Stimulated activated CD4-positive, alpha-beta T cell treated with anti-CD3 and anti-CD28 coated beads, Interleukin-15, amount 100 ng/mL, for 1 hour (primary cell): ENCODE results near the gene AKR1E2.

Experiments
- DNase-seq, 2 donors: peaks; one replicate each; pipeline ENCODE4 v3.0.0-alpha.2; 2020; ENCODE audit warnings: low read depth in 1 of 2, low spot score in 1 of 2

Gene AKR1E2

DNA sequence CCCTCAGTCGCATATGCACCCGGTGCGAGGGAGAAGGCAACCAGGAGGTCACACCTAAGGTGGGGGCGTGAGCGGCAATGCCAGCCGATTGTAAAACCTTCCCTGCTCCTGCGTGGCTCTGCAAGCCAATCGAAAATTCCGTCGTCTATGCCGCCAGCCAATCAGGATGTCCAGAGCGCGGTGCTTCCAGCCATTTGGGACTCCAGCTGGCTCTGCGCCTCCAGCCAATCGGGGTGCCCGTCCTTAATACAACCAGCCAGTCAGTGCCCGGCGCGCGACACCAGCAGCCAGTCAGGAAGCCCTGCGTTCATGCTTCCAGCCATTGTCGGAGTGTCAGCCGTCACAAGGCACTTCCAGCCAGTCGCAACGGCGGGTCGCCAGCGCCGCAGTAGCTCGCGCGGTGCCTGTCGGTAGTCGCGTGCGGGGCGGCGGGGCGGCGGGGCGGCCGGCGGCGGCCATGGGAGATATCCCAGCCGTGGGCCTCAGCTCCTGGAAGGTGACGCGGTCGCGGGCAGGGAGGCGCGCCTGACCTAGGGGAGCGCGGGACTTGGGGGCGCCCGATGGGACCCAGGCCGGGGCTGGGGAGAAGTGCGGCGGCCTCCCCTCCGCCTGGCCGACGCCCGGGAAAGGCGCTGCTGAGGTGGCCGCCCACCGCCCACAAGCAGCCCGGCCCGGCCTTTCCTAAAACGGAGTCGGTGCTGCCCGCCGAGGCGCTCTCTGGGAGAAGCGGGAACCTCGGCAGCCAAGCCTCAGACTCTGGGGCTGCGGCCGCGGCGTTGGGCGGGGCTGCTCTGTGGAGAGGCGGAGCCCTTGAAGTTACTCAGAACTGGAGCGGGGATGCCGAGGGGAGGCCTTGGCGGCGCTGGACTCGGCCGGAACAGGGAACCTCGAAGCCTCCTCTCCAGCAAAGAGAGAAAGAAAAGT is at the start of gene AKR1E2:
Gene AKR1E2 (plus strand): TSS at position 340 of the 924 bp plus-strand sequence. CDS start 118 bp downstream, at position 458.
- DNase-seq, result peak; percentile 44 to 73

DNA sequence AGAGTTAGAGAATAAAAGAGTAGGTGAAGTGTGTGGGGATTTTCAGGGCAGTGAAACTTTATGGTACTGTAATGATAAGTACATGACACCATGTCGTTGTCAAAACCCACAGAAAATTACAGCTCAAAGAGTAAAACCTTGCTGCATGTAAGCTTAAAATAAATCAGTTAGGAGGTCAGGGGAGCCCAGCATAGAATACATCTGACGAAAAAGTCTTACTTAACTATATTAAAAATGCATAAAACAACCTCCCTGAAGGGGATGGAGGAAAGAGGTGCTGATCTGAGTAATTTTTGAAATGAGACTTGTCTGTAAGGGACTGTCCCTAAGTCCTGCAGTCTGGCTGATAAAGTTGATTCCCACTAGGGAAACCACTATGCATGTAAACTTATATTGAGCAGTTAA is 49.8 kb upstream of the AKR1E2 start:
- DNase-seq, result no peak

DNA sequence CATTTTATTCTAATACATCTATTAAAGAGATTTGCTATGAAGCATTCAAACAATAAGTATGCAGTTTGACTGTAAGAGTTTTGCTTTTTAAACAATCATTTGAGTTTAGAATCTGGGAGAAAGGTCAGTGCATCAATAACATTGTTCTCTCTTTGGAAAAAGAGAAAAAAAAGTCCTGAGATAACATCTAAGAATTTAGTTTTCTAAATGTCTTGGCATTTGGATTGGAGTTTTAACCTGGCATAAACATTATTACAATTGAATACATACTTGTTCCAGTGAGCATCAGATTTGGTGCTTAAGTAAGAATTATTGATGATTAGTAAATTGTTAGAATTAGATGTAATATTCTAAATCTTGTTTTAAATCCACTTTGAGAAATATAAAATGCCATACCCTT is 47.2 kb upstream of the AKR1E2 start:
- DNase-seq, result no peak

DNA sequence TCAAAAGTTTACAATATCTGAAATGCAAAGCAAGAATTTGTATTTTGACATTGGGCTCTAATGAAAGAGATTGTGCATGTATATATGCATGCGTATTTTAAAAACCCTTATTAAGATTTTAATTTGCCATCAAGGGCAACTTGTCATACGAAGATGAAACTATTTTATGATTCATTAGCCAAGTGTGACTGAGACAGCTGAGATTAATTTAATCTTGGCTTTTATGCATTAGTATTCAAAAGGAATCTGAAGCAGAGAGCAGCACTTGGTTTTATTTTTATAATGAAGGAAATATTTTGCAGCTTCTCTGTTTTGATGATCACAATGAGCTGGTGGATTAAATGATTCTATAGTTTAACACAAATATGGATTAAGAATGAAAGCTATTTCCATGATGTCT is 45.9 kb upstream of the AKR1E2 start:
- no peak for DNase-seq

DNA sequence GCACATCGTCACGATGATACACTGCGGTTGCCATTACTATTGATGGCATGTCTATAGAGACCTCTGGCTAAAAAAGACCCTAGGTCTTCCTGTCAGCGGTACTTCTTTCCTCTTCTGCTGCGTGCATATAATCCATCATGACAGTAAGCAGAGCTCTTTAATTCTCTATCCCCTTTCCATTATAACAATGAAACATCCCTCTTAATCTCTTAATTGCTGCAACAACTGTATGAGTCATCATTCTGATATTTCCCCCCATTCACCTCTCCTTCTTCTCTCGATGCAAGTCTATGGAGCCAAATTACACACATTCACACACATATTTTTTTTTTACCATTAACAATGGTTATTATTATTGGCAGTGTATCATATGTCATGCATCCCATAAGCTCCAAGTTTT is 45.2 kb upstream of the AKR1E2 start:
- DNase-seq, result no peak

DNA sequence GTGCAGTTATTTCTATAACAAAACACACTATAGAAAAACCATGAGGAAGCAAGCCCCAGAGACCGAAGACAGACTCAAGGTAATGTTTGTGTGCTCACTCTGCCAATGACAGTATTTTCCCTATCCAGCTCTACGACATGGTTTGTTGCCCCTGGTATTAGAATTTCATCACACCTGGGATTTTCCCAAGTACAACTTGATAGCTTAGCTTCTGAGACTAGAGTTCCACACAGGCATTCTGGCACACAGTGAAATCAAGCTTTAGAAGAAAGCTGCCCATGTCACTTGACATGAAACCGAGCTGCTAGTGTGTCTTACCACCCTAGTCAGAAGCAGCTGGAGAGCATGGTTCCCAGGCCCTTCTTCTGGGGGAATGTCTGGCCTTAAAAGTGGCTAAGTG is 44.1 kb upstream of the AKR1E2 start:
- DNase-seq, result no peak

DNA sequence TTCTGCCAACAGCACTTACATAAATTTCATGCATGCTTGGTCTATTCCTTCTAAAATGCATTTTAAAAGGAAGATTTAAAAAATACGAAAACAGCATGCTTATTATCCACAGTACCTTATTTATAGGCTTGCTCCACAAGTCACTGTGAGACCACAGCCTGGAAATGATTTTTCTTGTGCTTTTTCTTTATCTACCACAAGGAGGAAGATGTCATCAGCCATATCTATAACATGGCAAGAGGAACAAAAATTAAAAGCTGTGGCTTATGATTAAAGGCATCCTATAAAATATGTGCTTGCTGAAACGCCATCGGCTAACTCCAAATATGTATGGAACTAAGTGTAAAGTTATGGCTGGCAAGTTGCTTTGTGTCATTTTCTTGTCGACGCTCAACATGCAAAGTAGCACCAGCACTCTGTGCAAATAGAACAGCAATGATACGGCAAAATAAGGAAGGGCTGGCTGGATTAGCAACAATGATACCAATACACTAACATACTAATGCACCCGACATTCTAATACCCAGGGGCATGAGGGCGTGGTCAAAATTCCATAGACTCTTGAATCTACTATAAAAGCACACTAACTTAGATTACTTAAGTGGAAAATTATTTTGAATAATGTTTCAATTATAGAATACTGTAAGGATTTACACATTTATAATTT is 41.2 kb upstream of the AKR1E2 start:
- DNase-seq, result no peak

DNA sequence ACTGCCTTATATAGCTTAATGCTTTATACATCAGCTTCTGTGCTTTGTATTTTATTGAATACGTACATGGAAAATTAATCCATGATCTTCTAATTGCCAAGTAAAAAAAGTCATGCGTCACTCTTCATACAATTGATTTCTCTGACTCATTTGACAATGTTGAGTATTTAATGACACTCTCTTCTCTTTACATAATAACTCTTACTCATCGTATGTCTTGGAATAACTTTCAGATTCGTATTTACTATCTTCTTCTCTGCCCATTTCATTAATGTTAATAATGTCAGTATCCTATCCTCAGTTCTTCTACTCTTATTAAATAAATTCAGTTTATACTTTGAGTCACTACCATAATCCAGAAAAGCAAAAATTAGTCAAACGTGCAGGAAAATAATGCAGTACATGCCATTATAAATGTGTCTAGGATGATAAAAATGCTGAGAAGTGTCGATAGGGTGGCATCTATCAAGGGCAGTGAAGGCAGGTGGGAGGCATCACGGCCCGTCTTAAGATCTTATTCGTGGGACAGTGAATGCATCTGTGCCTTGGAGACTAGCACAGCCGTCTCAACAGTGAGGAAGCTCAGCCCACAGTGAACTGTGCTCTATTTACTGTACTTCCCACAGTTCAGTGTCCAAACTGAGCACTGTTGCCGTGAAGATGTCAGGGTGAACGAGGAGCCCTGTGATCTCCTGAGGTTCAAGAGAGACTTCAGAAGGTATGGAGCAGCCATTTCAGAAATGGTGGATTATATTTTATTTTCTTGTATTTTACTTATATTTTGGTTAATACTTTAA is 39.8 kb upstream of the AKR1E2 start:
- DNase-seq, result no peak

DNA sequence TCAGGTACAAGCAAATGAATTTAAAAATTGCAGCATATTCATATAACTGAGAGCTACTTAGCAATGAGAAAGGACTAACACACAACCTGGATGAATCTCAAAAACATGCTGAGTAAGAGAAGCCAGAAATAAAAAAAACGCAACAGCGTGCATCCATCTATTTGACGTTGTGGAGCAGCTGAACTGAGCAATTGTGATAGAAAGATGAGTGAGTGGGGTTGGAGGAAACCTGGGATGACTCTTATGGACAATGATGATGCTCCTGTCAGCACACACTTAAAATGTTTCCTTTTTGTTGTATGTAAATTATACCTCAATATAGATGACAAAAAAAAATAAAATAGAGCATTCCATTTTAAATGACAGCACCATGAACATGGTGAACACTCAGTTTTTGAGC is 36.0 kb upstream of the AKR1E2 start:
- no peak for DNase-seq

DNA sequence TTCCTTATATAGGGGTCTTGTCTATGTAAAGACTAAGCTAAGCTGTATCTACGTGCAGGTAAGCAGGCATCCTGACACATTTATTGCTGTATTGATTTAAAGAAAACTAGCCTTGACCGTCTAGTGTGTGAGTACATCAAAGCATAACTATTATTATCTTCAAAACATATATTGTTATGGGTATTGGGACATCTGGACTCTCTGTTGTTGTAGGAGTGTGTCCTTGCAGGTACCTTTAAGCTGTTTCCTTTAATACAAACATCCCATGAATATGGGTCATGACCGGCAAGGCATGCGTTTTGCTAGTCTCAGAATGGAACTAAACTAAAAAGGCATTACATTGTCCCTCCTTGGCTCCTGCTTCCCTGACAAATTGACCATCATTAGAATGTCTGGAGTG is 35.1 kb upstream of the AKR1E2 start:
- no peak for DNase-seq

DNA sequence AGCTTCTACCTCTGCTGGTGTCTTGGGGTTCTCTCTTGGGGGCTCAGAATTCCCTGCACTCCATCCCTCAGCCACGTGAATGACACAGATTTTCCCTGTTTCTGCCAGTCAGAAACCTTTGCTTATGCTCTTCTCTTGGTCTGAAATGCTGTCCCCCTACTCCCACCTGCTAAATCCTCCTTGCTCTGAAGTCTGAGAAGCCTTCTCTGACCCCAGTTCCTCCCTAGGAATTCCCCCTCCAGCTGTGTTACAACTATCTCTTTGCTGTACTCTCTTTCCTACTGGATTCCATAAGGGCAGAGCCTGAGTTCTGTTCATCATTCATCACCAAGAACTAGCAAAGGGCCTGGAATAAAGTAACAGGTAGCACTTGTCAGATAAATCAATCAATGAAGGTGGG is 33.6 kb upstream of the AKR1E2 start:
- no peak for DNase-seq

DNA sequence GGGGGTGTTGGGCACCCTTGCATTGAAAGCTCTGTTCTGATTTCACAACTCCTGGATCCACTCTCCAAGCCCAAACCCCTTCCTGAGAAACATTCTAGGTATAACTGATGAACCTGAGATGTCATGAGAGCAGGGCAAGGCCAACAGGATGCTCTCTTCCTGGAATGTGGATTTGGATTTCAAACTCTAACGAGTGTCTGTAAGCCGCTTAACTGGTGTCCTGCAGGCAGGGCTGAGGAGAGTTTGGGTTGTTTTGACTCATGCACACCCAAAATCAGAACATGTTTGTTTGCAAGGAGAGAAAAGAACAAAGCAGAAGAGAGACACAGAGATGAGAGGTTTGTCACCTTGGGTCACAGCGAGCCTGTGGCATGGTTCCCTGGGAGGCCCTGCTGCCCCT is 24.6 kb upstream of the AKR1E2 start:
- no peak for DNase-seq

DNA sequence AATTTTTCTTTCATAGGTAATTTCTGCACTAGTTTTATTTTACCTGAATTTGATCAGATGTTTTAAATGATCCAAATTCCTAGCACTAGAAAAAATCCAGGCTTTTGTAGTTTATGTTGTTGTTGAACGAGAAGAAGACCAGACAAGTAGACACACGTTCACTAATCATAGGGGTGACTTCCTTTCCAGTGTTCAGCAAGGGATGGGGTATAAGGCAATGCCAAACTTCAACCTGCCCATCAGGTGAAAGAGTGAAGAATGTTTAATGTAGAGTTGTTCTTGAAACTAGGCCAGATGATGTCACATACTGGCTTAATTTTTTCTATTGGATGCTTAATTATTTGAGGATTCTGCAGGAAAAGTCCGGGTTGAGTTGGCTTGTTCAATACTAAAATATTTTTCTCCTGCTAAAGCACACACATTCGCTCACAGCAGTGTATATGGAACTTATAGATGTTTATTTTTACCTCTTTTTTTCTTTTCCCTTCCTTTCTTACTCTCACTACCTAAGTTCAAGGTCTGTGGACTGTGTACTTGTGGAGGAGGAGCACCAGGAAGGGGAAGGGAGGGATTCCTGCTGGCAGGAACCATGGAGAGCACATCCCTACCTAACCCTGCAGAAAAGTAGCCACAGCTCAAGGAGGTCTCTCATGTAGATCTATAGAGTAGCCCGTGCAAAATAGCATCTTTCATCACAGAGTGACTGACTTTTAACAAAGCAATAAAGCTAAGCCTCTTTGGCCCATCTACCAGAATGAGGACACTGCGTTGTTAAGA is 23.1 kb upstream of the AKR1E2 start:
- no peak for DNase-seq

DNA sequence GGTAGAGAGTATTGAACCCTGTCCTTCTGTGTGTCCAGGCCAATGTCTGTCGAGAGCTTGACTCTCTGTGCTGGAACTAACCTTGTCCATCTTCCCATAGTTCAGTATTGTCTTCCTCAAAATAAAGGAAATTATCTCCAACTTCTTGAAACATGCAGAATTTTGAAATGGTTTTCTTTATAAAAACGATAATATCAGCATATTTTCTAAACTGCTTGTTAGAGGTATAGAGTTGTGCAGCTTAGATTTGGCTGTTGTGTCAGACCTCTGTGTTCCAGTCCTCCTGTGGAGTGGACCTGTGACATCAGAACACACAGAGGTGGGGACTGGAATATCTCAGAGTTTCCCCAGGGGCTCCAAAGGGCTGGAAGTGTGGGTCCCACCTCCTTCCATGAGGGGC is 22.2 kb upstream of the AKR1E2 start:
- no peak for DNase-seq

DNA sequence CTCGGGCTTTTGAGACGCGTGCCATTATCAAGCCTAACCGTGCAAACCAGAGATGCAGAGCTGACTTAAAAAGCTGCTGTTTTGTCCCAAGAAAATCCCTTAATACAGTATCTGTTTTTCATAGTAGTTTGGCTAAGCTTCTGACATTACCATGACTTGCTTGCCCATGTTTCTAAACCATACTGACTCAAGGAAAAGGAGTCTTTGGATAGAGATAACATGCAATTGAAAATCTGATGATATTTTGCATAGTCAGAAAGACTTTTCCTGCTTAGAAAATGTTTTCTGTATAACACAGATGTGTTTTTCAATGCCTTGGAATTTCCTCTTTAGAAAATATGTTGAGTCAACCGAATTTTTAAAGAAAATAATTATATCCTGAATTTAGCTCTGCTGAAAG is 21.5 kb upstream of the AKR1E2 start:
- no peak for DNase-seq

DNA sequence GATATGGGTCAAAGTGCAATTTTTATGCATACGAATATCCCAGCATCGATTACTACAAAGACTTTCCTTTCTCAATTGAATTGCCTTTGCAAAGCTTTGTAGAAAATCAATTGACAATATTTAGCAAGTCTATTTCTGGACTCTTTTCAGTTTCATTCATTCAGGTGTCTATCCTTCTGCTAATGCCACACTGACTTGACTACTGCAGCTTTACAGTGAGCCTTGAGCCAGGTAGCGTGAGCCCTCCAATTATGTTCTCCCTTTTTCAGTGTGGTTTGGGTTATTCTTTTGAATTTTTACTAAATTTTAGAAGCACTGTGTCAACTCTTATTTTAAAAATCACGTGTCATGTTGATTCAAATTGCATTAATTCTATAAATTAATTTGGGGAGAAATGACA is 19.5 kb upstream of the AKR1E2 start:
- DNase-seq, result no peak

DNA sequence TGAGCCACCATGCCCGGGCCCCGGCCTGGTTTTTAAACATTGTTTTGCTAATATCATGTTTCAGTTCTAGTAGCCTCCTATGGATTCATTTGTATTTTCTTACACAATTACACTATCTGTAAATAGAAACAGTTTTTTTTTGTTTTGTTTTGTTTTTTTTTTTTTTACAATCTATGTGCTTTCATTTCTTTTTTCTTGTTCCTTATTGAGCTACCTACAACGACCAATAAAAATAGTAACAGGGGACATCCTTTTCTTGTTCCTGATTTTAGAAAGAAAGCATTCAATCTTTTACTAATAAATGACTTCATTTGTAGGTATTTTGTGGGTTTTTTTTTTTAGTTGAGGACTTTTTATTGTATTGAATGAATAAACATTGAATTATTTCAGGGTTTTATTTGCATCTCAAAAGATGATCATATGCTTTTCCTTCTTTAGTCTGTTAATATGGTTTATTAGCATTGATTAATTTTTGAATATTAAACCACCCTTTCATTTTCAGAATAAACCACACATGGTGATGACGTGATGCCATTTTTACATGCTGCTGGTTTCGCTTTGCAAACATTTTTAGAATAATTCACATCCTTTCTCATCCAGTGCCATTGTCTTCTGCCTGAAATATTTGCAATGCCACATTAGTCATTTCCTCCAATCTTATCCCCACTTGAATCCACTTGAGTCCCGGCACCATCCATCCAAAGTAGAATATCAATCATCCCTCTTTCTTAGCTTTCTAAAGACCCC is 18.1 kb upstream of the AKR1E2 start:
- no peak for DNase-seq

DNA sequence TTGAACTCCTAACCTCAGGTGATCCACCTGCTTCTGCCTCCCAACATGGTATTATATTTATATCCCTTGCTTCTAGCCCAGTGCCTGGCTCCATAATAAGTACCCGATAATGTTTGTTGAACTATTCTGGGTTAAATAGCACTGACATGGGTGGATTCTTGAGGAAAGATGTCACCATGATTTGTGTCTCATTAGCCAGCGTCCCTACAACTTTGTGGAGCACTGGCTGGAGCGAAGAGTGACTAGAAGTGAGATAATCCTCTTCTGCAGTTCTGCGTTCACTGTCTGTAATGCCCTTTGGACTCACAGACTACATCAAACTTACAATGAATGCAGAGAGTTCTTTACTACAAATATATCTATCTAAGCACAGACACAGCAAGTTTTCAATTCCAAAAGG is 16.9 kb upstream of the AKR1E2 start:
- DNase-seq, result no peak

DNA sequence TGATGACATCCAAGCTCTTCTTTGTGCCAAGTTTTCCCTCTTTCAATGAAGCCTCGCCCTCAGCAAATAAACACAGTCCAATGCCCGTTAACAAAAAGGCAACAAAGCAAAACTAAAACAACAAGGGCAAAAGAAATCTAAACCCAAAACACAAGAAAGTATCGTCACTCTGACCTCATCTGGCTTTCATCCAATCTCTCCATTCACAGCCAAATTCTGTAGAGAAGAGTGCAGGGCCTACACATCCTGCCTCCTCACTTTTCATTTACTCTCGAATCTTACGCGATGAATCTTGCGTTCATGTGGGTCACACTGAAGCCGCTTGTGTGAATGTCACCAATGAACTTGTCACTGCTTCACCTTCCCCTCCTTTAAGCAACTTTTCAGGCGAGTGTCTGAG is 15.9 kb upstream of the AKR1E2 start:
- no peak for DNase-seq

DNA sequence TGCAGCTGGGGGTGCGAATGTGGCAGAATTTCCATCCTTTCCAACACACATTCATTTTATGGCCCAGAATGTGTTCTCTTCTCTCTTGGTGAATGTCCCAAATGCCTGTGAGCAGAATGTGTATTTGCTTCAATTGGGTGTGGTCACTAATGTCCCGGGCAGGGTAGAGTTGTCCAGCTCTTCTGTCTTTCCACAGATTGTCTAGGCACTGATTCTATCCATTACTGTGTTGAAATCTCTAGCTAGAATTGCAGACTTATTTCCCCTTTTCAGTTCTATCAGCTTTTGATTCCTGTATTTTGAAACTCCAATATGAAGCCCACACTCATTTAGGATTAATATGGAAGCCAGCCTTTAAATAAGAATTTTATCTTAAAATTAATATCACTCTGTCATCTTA is 14.0 kb upstream of the AKR1E2 start:
- DNase-seq, result no peak
